IMR-90 (cell line): ENCODE data around the gene TK1. TPM values are rescaled to one million over a fixed set of nuclear protein-coding genes. Genes with fewer than 3 reads are reported as not detected.
"Not testable (repeated sequence)": the region's sequence is repeated elsewhere in the genome, so short reads cannot be mapped to it uniquely, and the experiment has no call there.

Experiments used
- ATAC-seq: fragments of 200-7000 bp; cut with Tn5 transposase; 2 replicates; pipeline ENCODE4 v1.9.1; 2020; ENCODE audit warnings: low read depth, mild to moderate bottlenecking, moderate library complexity
- BruUV-seq: library from RNA; stranded (reverse); fragments of 400-500 nt; replicated peaks from 2 replicates; lab custom pipeline; 2021; lab: Mats Ljungman, UMichigan
- CTCF ChIA-PET: fragments of 300-600 bp; formaldehyde crosslinking; extraction: SDS; loops from one replicate; lab custom pipeline; 2021; ENCODE audit warnings: antibody characterized with exemption; lab: Yijun Ruan, JAX
- POLR2A ChIA-PET: fragments of 300-600 bp; sonication (Branson Sonifier 250); formaldehyde crosslinking; loops from one replicate; lab custom pipeline; 2022; ENCODE audit warnings: antibody characterized with exemption; ENCODE audit not compliant: unreplicated experiment; lab: Charles Lee
- DNase-seq: peaks from one replicate; pipeline ENCODE4 v3.0.0; 2013
- H2AFZ ChIP-seq: replicated peaks from 2 replicates; pipeline ENCODE3; 2013; ENCODE audit warnings: low read length, mild to moderate bottlenecking; ENCODE audit not compliant: poor library complexity
- H2AK5ac ChIP-seq: 2 replicates; pipeline ENCODE4 v1.6.1; 2013; ENCODE audit warnings: low read depth, low read length, inconsistent platforms
- H2AK9ac ChIP-seq: replicated peaks from 2 replicates; pipeline ENCODE3; 2013; ENCODE audit warnings: mild to moderate bottlenecking, low read depth, low read length, moderate library complexity; ENCODE audit not compliant: poor library complexity
- H2BK120ac ChIP-seq: 2 replicates; pipeline ENCODE4 v1.6.1; 2013; ENCODE audit warnings: low read depth, low read length, inconsistent platforms
- H2BK15ac ChIP-seq: 3 replicates; pipeline ENCODE4 v1.6.1; 2013; ENCODE audit warnings: low read depth, low read length, inconsistent platforms
- H2BK20ac ChIP-seq: 2 replicates; pipeline ENCODE4 v1.6.1; 2013; ENCODE audit warnings: low read depth, mild to moderate bottlenecking, inconsistent platforms, low read length, moderate library complexity
- H2BK5ac ChIP-seq: 2 replicates; pipeline ENCODE4 v1.6.1; 2013; ENCODE audit warnings: mild to moderate bottlenecking, low read depth, low read length, inconsistent platforms; ENCODE audit not compliant: poor library complexity, severe bottlenecking
- H3K14ac ChIP-seq: replicated peaks from 2 replicates; pipeline ENCODE4 v1.6.1; 2013; ENCODE audit warnings: low read depth, low read length, inconsistent platforms
- H3K18ac ChIP-seq: 2 replicates; pipeline ENCODE4 v1.6.1; 2013; ENCODE audit warnings: low read depth, low read length, control low read depth
- H3K23ac ChIP-seq: 2 replicates; pipeline ENCODE4 v1.6.1; 2013; ENCODE audit warnings: low read depth, low read length, inconsistent platforms
- H3K27ac ChIP-seq: 2 replicates; pipeline ENCODE4 v1.5.1; 2013; ENCODE audit warnings: mild to moderate bottlenecking, control low read depth, low read length; ENCODE audit not compliant: insufficient read depth
- H3K27me3 ChIP-seq: 2 replicates; pipeline ENCODE4 v1.6.1; 2013; ENCODE audit warnings: low read length; ENCODE audit not compliant: control insufficient read depth, insufficient read depth
- H3K36me3 ChIP-seq: 2 replicates; pipeline ENCODE4 v1.6.1; 2013; ENCODE audit warnings: low read length, mixed read lengths; ENCODE audit not compliant: control insufficient read depth, insufficient read depth
- H3K4ac ChIP-seq: 2 replicates; pipeline ENCODE4 v1.6.1; 2013; ENCODE audit warnings: low read depth, low read length, inconsistent platforms
- H3K4me1 ChIP-seq: 2 replicates; pipeline ENCODE4 v1.6.1; 2013; ENCODE audit warnings: low read length, mixed read lengths; ENCODE audit not compliant: control insufficient read depth, insufficient read depth
- H3K4me2 ChIP-seq: 2 replicates; pipeline ENCODE4 v1.6.1; 2013; ENCODE audit warnings: low read depth, mild to moderate bottlenecking, control low read depth, low read length, moderate library complexity
- H3K4me3 ChIP-seq: 2 replicates; pipeline ENCODE4 v1.5.1; 2013; ENCODE audit warnings: low read depth, mild to moderate bottlenecking, control low read depth, low read length, moderate library complexity; ENCODE audit not compliant: insufficient read depth
- H3K56ac ChIP-seq: 2 replicates; pipeline ENCODE4 v1.6.1; 2013; ENCODE audit warnings: low read length, inconsistent platforms; ENCODE audit not compliant: insufficient read depth; ENCODE audit errors: extremely low read depth
- H3K79me1 ChIP-seq, 2 experiments: 2 replicates each; pipeline ENCODE4 v1.6.1; 2013; ENCODE audit warnings: low read length in 2 of 2, inconsistent platforms in 1 of 2, low read depth in 1 of 2
- H3K9ac ChIP-seq: 2 replicates; pipeline ENCODE4 v1.6.1; 2013; ENCODE audit warnings: low read depth, low read length, control low read depth
- H3K9me1 ChIP-seq: 2 replicates; pipeline ENCODE4 v1.6.1; 2013; ENCODE audit warnings: low read length, inconsistent platforms; ENCODE audit not compliant: insufficient read depth
- H3K9me3 ChIP-seq: 2 replicates; pipeline ENCODE4 v1.6.1; 2013; ENCODE audit warnings: low read length; ENCODE audit not compliant: control insufficient read depth, insufficient read depth
- H4K20me1 ChIP-seq: 2 replicates; pipeline ENCODE4 v1.6.1; 2013; ENCODE audit warnings: low read length, inconsistent platforms; ENCODE audit not compliant: insufficient read depth
- H4K5ac ChIP-seq: 2 replicates; pipeline ENCODE4 v1.6.1; 2013; ENCODE audit warnings: mild to moderate bottlenecking, low read depth, low read length, control low read depth
- H4K8ac ChIP-seq, 2 experiments: 2 replicates each; pipeline ENCODE4 v1.6.1; 2013; ENCODE audit warnings: low read depth in 2 of 2, low read length in 2 of 2, control low read depth in 1 of 2, inconsistent platforms in 1 of 2
- H4K91ac ChIP-seq: 2 replicates; pipeline ENCODE4 v1.6.1; 2013; ENCODE audit warnings: low read depth, low read length, inconsistent platforms; ENCODE audit not compliant: insufficient read depth
- BHLHE40 ChIP-seq: fragments of 150-350 bp; IDR thresholded peaks from 2 replicates; pipeline ENCODE4 v1.6.1; 2016; ENCODE audit warnings: mild to moderate bottlenecking, low read depth, low read length
- FOS ChIP-seq: fragments of 150-350 bp; IDR thresholded peaks from 2 replicates; pipeline ENCODE4 v1.6.1; 2016; ENCODE audit warnings: low read depth, low read length
- RCOR1 ChIP-seq: IDR thresholded peaks from 2 replicates; pipeline ENCODE4 v1.6.1; 2012; ENCODE audit warnings: mild to moderate bottlenecking, low read length, improper control_type of control experiment; ENCODE audit not compliant: insufficient replicate concordance
- WGBS, 2 experiments: methylation state at CpG; one replicate each; pipeline versions ENCODE4 v1.1.5 to v1.1.7; 2013; ENCODE audit warnings: missing lambda C conversion rate in 2 of 2; ENCODE audit not compliant: insufficient read length in 1 of 2; ENCODE audit errors: extremely low coverage in 2 of 2; 5-methylcytosine and 5-hydroxymethylcytosine counted together
- dilution Hi-C: fragments of 300-500 bp; cut with HindIII; formaldehyde crosslinking; loops from one replicate; pipeline ENCODE4 v1.14.3; 2018; ENCODE audit warnings: low sequenced_read_pairs; ENCODE audit not compliant: unreplicated experiment
- in situ Hi-C: fragments of 300-500 bp; cut with MboI; formaldehyde crosslinking; loops from 3 replicates; pipeline ENCODE4 v1.14.3; 2019; ENCODE audit warnings: low sequenced_read_pairs, inconsistent platforms, mixed read lengths
- intact Hi-C: fragments of 100-400 bp; cut with micrococcal nuclease; formaldehyde crosslinking; loops from 2 replicates; pipeline ENCODE4 v1.10.0; 2022
- polyA plus RNA-seq, 3 experiments: library from polyadenylated mRNA; depleted of rRNA; stranded (reverse); fragments of >200 nt; gene quantifications; 2 replicates each; pipeline ENCODE4 v1.2.3, GENCODE V29; 2012; ENCODE audit warnings: low replicate concordance in 1 of 3
- total RNA-seq: library from RNA; depleted of rRNA; stranded (reverse); fragments of >200 nt; gene quantifications from 2 replicates; pipeline ENCODE4 v1.2.3, GENCODE V29; 2012

The TK1 gene
- total and polyA plus RNA-seq, 2 of the 4 experiments (the other 2 are of a cell fraction) = 150 to 219 TPM

- TF ChIP-seq FOS = peak; percentile 58; the same call in 1 of the 2 replicates
Measured at GRCh38 chr17:78186692-78187595, at the start of gene TK1, which contains the start of gene AFMID (continued).

- peaks cover 41% of the 10 kb centered on the region for H3K27me3 ChIP-seq
- ATAC-seq (no peak), DNase-seq (no peak)
- H3K9me1 ChIP-seq = no peaks in the 10 kb centered on the region
- in situ Hi-C loops (no loop called here), intact Hi-C loops (no loop called here), dilution Hi-C loops (no loop called here)
- no peak overlapping the region for H3K14ac ChIP-seq
- no peak overlapping the region for H2AK5ac ChIP-seq
- no peaks in the 10 kb centered on the region for H3K36me3 ChIP-seq
- H4K8ac ChIP-seq = no peak overlapping the region
- H2AK9ac ChIP-seq = no peak overlapping the region
- no TSS peak for BruUV-seq
- no peaks in the 10 kb centered on the region for H3K79me1 ChIP-seq
- no CpG with 5 or more reads among the region's 8 CpGs for WGBS, 2 experiments
- no peak overlapping the region for H2BK20ac ChIP-seq
- TF ChIP-seq RCOR1 = no peak
- TF ChIP-seq BHLHE40 = no peak
- no peak overlapping the region for H3K23ac ChIP-seq
- no peaks in the 10 kb centered on the region for H3K9me3 ChIP-seq
- no peak overlapping the region for H4K5ac ChIP-seq
- H2BK15ac ChIP-seq = no peak overlapping the region
- H4K20me1 ChIP-seq = no peaks in the 10 kb centered on the region
- H3K9ac ChIP-seq = no peak overlapping the region
- H3K56ac ChIP-seq = no peak overlapping the region
- CTCF ChIA-PET = no interaction called here
- no peak overlapping the region for H2BK120ac ChIP-seq
- no peak overlapping the region for H3K4ac ChIP-seq
- no peak overlapping the region for H3K4me2 ChIP-seq
- no peak overlapping the region for H3K4me3 ChIP-seq
- H3K4me1 ChIP-seq = no peaks in the 10 kb centered on the region
- no peak overlapping the region for H2AFZ ChIP-seq
- H3K18ac ChIP-seq = no peak overlapping the region
- POLR2A ChIA-PET = no interaction called here
- no peak overlapping the region for H3K27ac ChIP-seq
- H2BK5ac ChIP-seq = no peak overlapping the region
- H4K91ac ChIP-seq = no peak overlapping the region
Measured at GRCh38 chr17:78235885-78236284, 49.0 kb upstream of the TK1 start.

- H4K20me1 ChIP-seq, H3K9me1 ChIP-seq, H3K79me1 ChIP-seq, ATAC-seq, H3K14ac ChIP-seq, H2AK9ac ChIP-seq, H3K23ac ChIP-seq, H3K4me1 ChIP-seq, H3K18ac ChIP-seq, H2AFZ ChIP-seq, POLR2A ChIA-PET, H3K4me2 ChIP-seq, DNase-seq, H4K5ac ChIP-seq, H3K56ac ChIP-seq, H2AK5ac ChIP-seq, dilution Hi-C loops, intact Hi-C loops, H4K91ac ChIP-seq, H3K4ac ChIP-seq, H3K36me3 ChIP-seq, H3K9ac ChIP-seq, H3K4me3 ChIP-seq, H3K9me3 ChIP-seq, H2BK15ac ChIP-seq, H2BK5ac ChIP-seq, H2BK20ac ChIP-seq, H3K27ac ChIP-seq, H2BK120ac ChIP-seq, H4K8ac ChIP-seq, BruUV-seq, in situ Hi-C loops: not testable (repeated sequence)
- CTCF ChIA-PET = interaction anchor here (0.6 kb wide), 1 partner anchor 1968 kb away, joined by 3 read pairs; no protein-coding TSS in a partner anchor
- no CpG with 5 or more reads among the region's 6 CpGs for WGBS, 2 experiments
- H3K27me3 ChIP-seq = peaks cover 44% of the 10 kb centered on the region
Measured at GRCh38 chr17:78235022-78235421, 48.2 kb upstream of the TK1 start.
